ENCODE data around the gene GNG4. TPM values are rescaled to one million over a fixed set of nuclear protein-coding genes. Genes with fewer than 3 reads are reported as not detected.

Gene GNG4
- total RNA-seq, 1 experiment from 2014 or later = 34.4 TPM

GRCh38 chr1:235617808-235618207, 31.8 kb downstream of the GNG4 start:
- Histone ChIP-seq H3K27me3 (ENCODE audit: insufficient read depth, low read length) (no peaks in the 10 kb centered on the region), H3K9me3 (ENCODE audit: control insufficient read depth, low read depth, low read length) (no peaks in the 10 kb centered on the region), H3K56ac (ENCODE audit: insufficient read length, low read depth, low read length) (no peak overlapping the region), H2AFZ (ENCODE audit: low read length) (no peak overlapping the region), H3K14ac (ENCODE audit: insufficient read depth, low read length) (no peak overlapping the region), H4K91ac (ENCODE audit: insufficient read length, low read depth, low read length) (no peak overlapping the region), H4K20me1 (ENCODE audit: control insufficient read depth, insufficient read depth, insufficient read length) (no peaks in the 10 kb centered on the region), H3K27ac (ENCODE audit: insufficient read length, low read depth, low read length) (no peak overlapping the region), H3K23me2 (ENCODE audit: insufficient read length, low read depth, low read length, poor library complexity, severe bottlenecking) (no peaks in the 10 kb centered on the region), H3K79me1 (ENCODE audit: insufficient read depth, low read depth, low read length, poor library complexity, severe bottlenecking) (no peaks in the 10 kb centered on the region), H3K23ac (ENCODE audit: insufficient read length, low read depth, low read length) (no peak overlapping the region), H2BK20ac (ENCODE audit: low read depth, low read length, poor library complexity, severe bottlenecking) (no peak overlapping the region), H3T11ph (ENCODE audit: low read length) (no peak overlapping the region), H4K5ac (ENCODE audit: insufficient read length, low read depth, low read length) (no peak overlapping the region), H2AK5ac (ENCODE audit: insufficient read length, low read length) (no peak overlapping the region), H3K4me2 (ENCODE audit: insufficient read depth, insufficient read length, low read length) (no peak overlapping the region), H3K79me2 (ENCODE audit: insufficient read depth, low read length) (0 out of 2 replicates have a peak, but pooled peaks cover 1% of the 10 kb centered on the region), H2BK15ac (ENCODE audit: low read depth, low read length) (no peak overlapping the region), H3K18ac (ENCODE audit: insufficient read length, low read depth, low read length) (no peak overlapping the region), H4K8ac (replicated peaks; ENCODE audit: insufficient read length, low read depth, low read length) (no peak overlapping the region), H3K4me1 (ENCODE audit: insufficient read depth, low read length) (no peaks in the 10 kb centered on the region; the same call in 1 of the 2 replicates), H2BK120ac (ENCODE audit: low read depth, low read length, poor library complexity, severe bottlenecking) (no peak overlapping the region), H2BK5ac (ENCODE audit: insufficient read length, low read length) (no peak overlapping the region), H2BK12ac (ENCODE audit: insufficient read length, low read depth, low read length) (no peak overlapping the region), H3K9ac (ENCODE audit: extremely low read depth, insufficient read length, low read length) (no peak overlapping the region), H3K4ac (ENCODE audit: low read depth, low read length) (no peak overlapping the region)
- DNase-seq = no peak
- no CpG with 5 or more reads among the region's 3 CpGs for WGBS (ENCODE audit: extremely low coverage, insufficient read length, low lambda C conversion rate)
- Mint-ChIP-seq H3K27me3 (ENCODE audit: low read depth) (no peaks in the 10 kb centered on the region), H3K4me1 (peaks cover 4 to 10% of the 10 kb centered on the region in 2 experiments; a peak in 2 of 4 replicates), H3K36me3 (ENCODE audit: insufficient read depth in 1 of 3, low read depth in 3 of 3) (peaks cover 0 to 14% (median 7%) of the 10 kb centered on the region in 3 experiments; a peak in 4 of 7 replicates), H3K9me3 (no peaks in the 10 kb centered on the region), H3K4me3 (no peak overlapping the region), H3K27ac (no peak overlapping the region)
- no peak for TF ChIP-seq CTCF (conservative IDR thresholded peaks at IDR 0.05)
